ENCODE data around the gene UNC93A. TPM values are rescaled to one million over a fixed set of nuclear protein-coding genes. Genes with fewer than 3 reads are reported as not detected.

UNC93A gene
- total RNA-seq, 1 experiment from 2014 or later, result not detected

GRCh38 chr6:167323111-167323510 is 32.0 kb downstream of the UNC93A start:
- POLR2A ChIA-PET, result no interaction called here
- RAD21 ChIA-PET (ENCODE audit: low non-redundant PET in 1 of 2, low total read pairs in 2 of 2, uncharacterized antibody in 2 of 2, unreplicated experiment in 2 of 2), result no interaction called here

More at GRCh38 chr6:167323111-167323510, 32.0 kb downstream of the UNC93A start:
- H3K4me3 ChIP-seq (replicated peaks in 1 of 2; ENCODE audit: low read depth in 1 of 2, low read length in 2 of 2), result no peak overlapping the region
- H3K9me3 ChIP-seq (ENCODE audit: control insufficient read depth in 1 of 2, insufficient read depth in 1 of 2, low read depth in 1 of 2, low read length in 2 of 2), result no peaks in the 10 kb centered on the region
- no TSS peak for BruUV-seq (replicated peaks)
- H3K79me2 ChIP-seq (ENCODE audit: insufficient read depth, low read length), result no peaks in the 10 kb centered on the region
- H3K4me2 ChIP-seq (ENCODE audit: low read length), result no peak overlapping the region
- peaks cover 57% of the 10 kb centered on the region for H3K27me3 ChIP-seq (ENCODE audit: insufficient read depth, low read length)
- no peak overlapping the region for H3K27ac ChIP-seq (ENCODE audit: low read depth, low read length)
- no peak overlapping the region for H2AFZ ChIP-seq (ENCODE audit: low read depth, low read length, poor library complexity, severe bottlenecking)
- no peak for ATAC-seq
- intact Hi-C loops (cut with micrococcal nuclease), result no loop called here
- DNase-seq (ENCODE audit: low read depth, low spot score), result no peak
- H3K36me3 ChIP-seq (ENCODE audit: control insufficient read depth in 1 of 2, insufficient read depth in 2 of 2, low read length in 2 of 2), result no peaks in the 10 kb centered on the region
- H3K4me1 ChIP-seq (ENCODE audit: control insufficient read depth in 1 of 2, insufficient read depth in 2 of 2, low read length in 2 of 2), result peaks cover 3 to 4% of the 10 kb centered on the region in 2 experiments; a peak in 2 of 4 replicates
- no peaks in the 10 kb centered on the region for H4K20me1 ChIP-seq (ENCODE audit: insufficient read depth)
- no peak for TF ChIP-seq EZH2phosphoT487 (IDR thresholded peaks at IDR 0.05; ENCODE audit: borderline replicate concordance)
- no peak for TF ChIP-seq SP1 (IDR thresholded peaks at IDR 0.05; ENCODE audit: low read depth)
- no peak for TF ChIP-seq MAX (IDR thresholded peaks at IDR 0.05)
- TF ChIP-seq POLR2A (IDR thresholded peaks at IDR 0.05; ENCODE audit: borderline replicate concordance, extremely low read depth, insufficient read depth, insufficient read length), result no peak
- TF ChIP-seq ELF1 (IDR thresholded peaks at IDR 0.05; ENCODE audit: borderline replicate concordance, low read depth), result no peak
- TF ChIP-seq, protein P1, sequence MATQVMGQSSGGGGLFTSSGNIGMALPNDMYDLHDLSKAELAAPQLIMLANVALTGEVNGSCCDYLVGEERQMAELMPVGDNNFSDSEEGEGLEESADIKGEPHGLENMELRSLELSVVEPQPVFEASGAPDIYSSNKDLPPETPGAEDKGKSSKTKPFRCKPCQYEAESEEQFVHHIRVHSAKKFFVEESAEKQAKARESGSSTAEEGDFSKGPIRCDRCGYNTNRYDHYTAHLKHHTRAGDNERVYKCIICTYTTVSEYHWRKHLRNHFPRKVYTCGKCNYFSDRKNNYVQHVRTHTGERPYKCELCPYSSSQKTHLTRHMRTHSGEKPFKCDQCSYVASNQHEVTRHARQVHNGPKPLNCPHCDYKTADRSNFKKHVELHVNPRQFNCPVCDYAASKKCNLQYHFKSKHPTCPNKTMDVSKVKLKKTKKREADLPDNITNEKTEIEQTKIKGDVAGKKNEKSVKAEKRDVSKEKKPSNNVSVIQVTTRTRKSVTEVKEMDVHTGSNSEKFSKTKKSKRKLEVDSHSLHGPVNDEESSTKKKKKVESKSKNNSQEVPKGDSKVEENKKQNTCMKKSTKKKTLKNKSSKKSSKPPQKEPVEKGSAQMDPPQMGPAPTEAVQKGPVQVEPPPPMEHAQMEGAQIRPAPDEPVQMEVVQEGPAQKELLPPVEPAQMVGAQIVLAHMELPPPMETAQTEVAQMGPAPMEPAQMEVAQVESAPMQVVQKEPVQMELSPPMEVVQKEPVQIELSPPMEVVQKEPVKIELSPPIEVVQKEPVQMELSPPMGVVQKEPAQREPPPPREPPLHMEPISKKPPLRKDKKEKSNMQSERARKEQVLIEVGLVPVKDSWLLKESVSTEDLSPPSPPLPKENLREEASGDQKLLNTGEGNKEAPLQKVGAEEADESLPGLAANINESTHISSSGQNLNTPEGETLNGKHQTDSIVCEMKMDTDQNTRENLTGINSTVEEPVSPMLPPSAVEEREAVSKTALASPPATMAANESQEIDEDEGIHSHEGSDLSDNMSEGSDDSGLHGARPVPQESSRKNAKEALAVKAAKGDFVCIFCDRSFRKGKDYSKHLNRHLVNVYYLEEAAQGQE (IDR thresholded peaks at IDR 0.05; ENCODE audit: low read depth), result no peak
- TF ChIP-seq SRF (IDR thresholded peaks at IDR 0.05; ENCODE audit: low read depth), result no peak
- no peak for TF ChIP-seq TCF7L2 (IDR thresholded peaks at IDR 0.05; ENCODE audit: borderline replicate concordance, extremely low read depth, insufficient read depth, insufficient read length)
- no peak for TF ChIP-seq CBX3 (IDR thresholded peaks at IDR 0.05; ENCODE audit: low read depth)
- no peak for TF ChIP-seq RAD21 (IDR thresholded peaks at IDR 0.05; ENCODE audit: low read depth)
- no peak for TF ChIP-seq SIN3A (IDR thresholded peaks at IDR 0.05; ENCODE audit: low read depth)
- no peak for TF ChIP-seq JUND (IDR thresholded peaks at IDR 0.05)
- TF ChIP-seq FOSL1 (IDR thresholded peaks at IDR 0.05; ENCODE audit: low read depth), result no peak
- TF ChIP-seq POLR2AphosphoS5 (IDR thresholded peaks at IDR 0.05; ENCODE audit: low read depth, low read length), result no peak
- TF ChIP-seq ATF3 (IDR thresholded peaks at IDR 0.05), result no peak
- no peak for TF ChIP-seq ZFX (IDR thresholded peaks at IDR 0.05)
- TF ChIP-seq ZNF274 (IDR thresholded peaks at IDR 0.05; ENCODE audit: low read depth, low read length), result no peak
- H3K9ac ChIP-seq (ENCODE audit: low read length), result no peak overlapping the region
- no peaks in the 10 kb centered on the region for H3K9me2 ChIP-seq (ENCODE audit: insufficient read depth)
- CTCF ChIA-PET, result no interaction called here

All from HCT116 (cell line).